ENCODE measurements around the gene FBXL7.

The FBXL7 gene

GRCh38 chr5:15786884-15787283, 286.9 kb downstream of the FBXL7 start:
- Histone ChIP-seq H3K4me3 (ENCODE audit: low read length) (no peak overlapping the region), H3K79me2 (ENCODE audit: control insufficient read depth, low read length) (no peaks in the 10 kb centered on the region), H3K4me2 (ENCODE audit: low read length) (no peak overlapping the region), H3K27ac (ENCODE audit: low read depth, low read length) (no peak overlapping the region), H3K4me1 (ENCODE audit: control insufficient read depth, low read length) (no peaks in the 10 kb centered on the region), H3K36me3 (ENCODE audit: control insufficient read depth, low read length) (no peaks in the 10 kb centered on the region), H3F3A (ENCODE audit: control insufficient read depth, insufficient read depth) (no peaks in the 10 kb centered on the region), H3K27me3 (ENCODE audit: control insufficient read depth, low read length) (no peaks in the 10 kb centered on the region), H3K9me2 (replicated peaks; ENCODE audit: control insufficient read depth, low read length) (no peaks in the 10 kb centered on the region), H3K9me3 (ENCODE audit: control insufficient read depth, insufficient read depth, low read length) (no peaks in the 10 kb centered on the region; the same call in 1 of the 2 replicates), H4K20me1 (ENCODE audit: control insufficient read depth, insufficient read depth, low read depth, low read length) (no peaks in the 10 kb centered on the region)
- TF ChIP-seq CTCF (IDR thresholded peaks at IDR 0.05; ENCODE audit: low read depth, low read length, poor library complexity, severe bottlenecking) (no peak), EZH2phosphoT487 (IDR thresholded peaks at IDR 0.05; ENCODE audit: borderline replicate concordance, low read length) (no peak)

- H3K4me1 ChIP-seq (ENCODE audit: control insufficient read depth, low read length): no peaks in the 10 kb centered on the region
- H3K79me2 ChIP-seq (ENCODE audit: control insufficient read depth, low read length): no peaks in the 10 kb centered on the region
- H3K4me3 ChIP-seq (ENCODE audit: low read length): no peak overlapping the region
- no peak overlapping the region for H3K4me2 ChIP-seq (ENCODE audit: low read length)
- no peak overlapping the region for H3K27ac ChIP-seq (ENCODE audit: low read depth, low read length)
- no peaks in the 10 kb centered on the region; the same call in 1 of the 2 replicates for H3K9me3 ChIP-seq (ENCODE audit: control insufficient read depth, insufficient read depth, low read length)
- TF ChIP-seq CTCF (IDR thresholded peaks at IDR 0.05; ENCODE audit: low read depth, low read length, poor library complexity, severe bottlenecking) (no peak), EZH2phosphoT487 (IDR thresholded peaks at IDR 0.05; ENCODE audit: borderline replicate concordance, low read length) (no peak)
- H3F3A ChIP-seq (ENCODE audit: control insufficient read depth, insufficient read depth): no peaks in the 10 kb centered on the region
- H3K36me3 ChIP-seq (ENCODE audit: control insufficient read depth, low read length): no peaks in the 10 kb centered on the region
- H4K20me1 ChIP-seq (ENCODE audit: control insufficient read depth, insufficient read depth, low read depth, low read length): no peaks in the 10 kb centered on the region
- no peaks in the 10 kb centered on the region for H3K9me2 ChIP-seq (replicated peaks; ENCODE audit: control insufficient read depth, low read length)
- no peaks in the 10 kb centered on the region for H3K27me3 ChIP-seq (ENCODE audit: control insufficient read depth, low read length)
Observed at GRCh38 chr5:15787681-15788080, 287.7 kb downstream of the FBXL7 start.

- Histone ChIP-seq H3K4me2 (ENCODE audit: low read length) (no peak overlapping the region), H3K9me3 (ENCODE audit: control insufficient read depth, insufficient read depth, low read length) (no peaks in the 10 kb centered on the region; the same call in 1 of the 2 replicates), H3F3A (ENCODE audit: control insufficient read depth, insufficient read depth) (no peaks in the 10 kb centered on the region), H3K27ac (ENCODE audit: low read depth, low read length) (no peak overlapping the region), H3K9me2 (replicated peaks; ENCODE audit: control insufficient read depth, low read length) (no peaks in the 10 kb centered on the region), H3K4me3 (ENCODE audit: low read length) (no peak overlapping the region), H4K20me1 (ENCODE audit: control insufficient read depth, insufficient read depth, low read depth, low read length) (no peaks in the 10 kb centered on the region), H3K4me1 (ENCODE audit: control insufficient read depth, low read length) (no peaks in the 10 kb centered on the region), H3K79me2 (ENCODE audit: control insufficient read depth, low read length) (no peaks in the 10 kb centered on the region), H3K27me3 (ENCODE audit: control insufficient read depth, low read length) (no peaks in the 10 kb centered on the region), H3K36me3 (ENCODE audit: control insufficient read depth, low read length) (no peaks in the 10 kb centered on the region)
- TF ChIP-seq EZH2phosphoT487 (IDR thresholded peaks at IDR 0.05; ENCODE audit: borderline replicate concordance, low read length) (no peak), CTCF (IDR thresholded peaks at IDR 0.05; ENCODE audit: low read depth, low read length, poor library complexity, severe bottlenecking) (no peak)
Observed at GRCh38 chr5:15789642-15790041, 289.7 kb downstream of the FBXL7 start.
